Mesothelial cell of epicardium (in vitro differentiated cells): Measurements from ENCODE around the gene DOCK4. TPM values are rescaled to one million over a fixed set of nuclear protein-coding genes. Genes with fewer than 3 reads are reported as not detected.

ENCODE experiments used
- DNase-seq, 2 experiments: peaks; one replicate each; pipeline ENCODE4 v3.0.0; 2021; ENCODE audit warnings: low spot score in 2 of 2; ENCODE audit not compliant: unreplicated experiment in 2 of 2
- H3K27ac Mint-ChIP-seq: 2 replicates; pipeline ENCODE4 v1.8.0; 2021; ENCODE audit warnings: mixed read lengths
- H3K27me3 Mint-ChIP-seq: 2 replicates; pipeline ENCODE4 v1.8.0; 2021; ENCODE audit warnings: low read depth, mixed read lengths
- H3K36me3 Mint-ChIP-seq: 2 replicates; pipeline ENCODE4 v1.8.0; 2021; ENCODE audit warnings: mixed read lengths
- H3K4me1 Mint-ChIP-seq: 2 replicates; pipeline ENCODE4 v1.8.0; 2021; ENCODE audit warnings: mixed read lengths
- H3K4me3 Mint-ChIP-seq: 2 replicates; pipeline ENCODE4 v1.8.0; 2021; ENCODE audit warnings: mild to moderate bottlenecking, moderate library complexity, mixed read lengths
- H3K9me3 Mint-ChIP-seq: 2 replicates; pipeline ENCODE4 v1.8.0; 2021; ENCODE audit warnings: mixed read lengths
- total RNA-seq: library from RNA; stranded (reverse); gene quantifications from 3 replicates; pipeline ENCODE4 v1.2.1, GENCODE V29; 2021
- TF ChIP-seq, protein P1 (sequence below): fragments of 200-600 bp; sonication (generic); IDR thresholded peaks from one replicate; pipeline ENCODE4 v1.5.0; 2021; ENCODE audit warnings: antibody characterized with exemption; ENCODE audit not compliant: unreplicated experiment

Gene DOCK4
- total RNA-seq, 1 donor from 2014 or later = 27.7 TPM

DNA sequence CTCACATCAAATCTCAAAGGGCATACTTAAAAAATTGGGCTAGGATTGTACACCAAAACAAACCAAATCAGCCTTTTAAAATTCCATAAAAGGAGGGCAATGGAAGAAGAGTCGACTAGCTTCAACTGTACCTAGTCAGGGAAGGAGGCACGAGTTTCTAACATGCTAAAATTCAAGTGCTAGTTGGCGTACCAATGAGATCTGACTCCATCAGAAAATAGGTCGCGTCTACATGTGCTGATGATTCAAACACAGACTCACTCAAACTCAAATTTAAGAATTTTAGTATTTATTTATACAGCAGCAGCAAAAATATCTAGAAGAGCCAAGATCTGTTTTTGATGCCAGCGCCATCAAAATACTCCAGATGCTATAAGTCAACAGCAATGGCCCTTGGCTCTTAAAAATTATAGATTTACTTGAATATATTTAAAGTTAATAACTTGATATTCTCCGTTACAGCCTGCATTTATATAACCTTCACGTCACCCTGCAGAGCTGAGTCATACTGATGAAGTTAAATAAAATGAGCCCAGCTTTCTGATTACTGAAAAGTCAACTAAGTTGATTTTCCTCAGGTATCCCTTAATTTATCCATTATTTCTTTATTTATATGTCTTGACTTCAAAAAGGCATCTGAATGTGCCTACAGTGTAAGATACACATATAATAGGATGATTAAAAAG, 341.8 kb downstream of the DOCK4 start:
- Mint-ChIP-seq H3K9me3 (peaks cover 10% of the 10 kb centered on the region), H3K27me3 (no peaks in the 10 kb centered on the region), H3K27ac (no peak overlapping the region), H3K4me3 (no peak overlapping the region), H3K36me3 (peaks cover 28% of the 10 kb centered on the region), H3K4me1 (no peaks in the 10 kb centered on the region)
- TF ChIP-seq, protein P1, sequence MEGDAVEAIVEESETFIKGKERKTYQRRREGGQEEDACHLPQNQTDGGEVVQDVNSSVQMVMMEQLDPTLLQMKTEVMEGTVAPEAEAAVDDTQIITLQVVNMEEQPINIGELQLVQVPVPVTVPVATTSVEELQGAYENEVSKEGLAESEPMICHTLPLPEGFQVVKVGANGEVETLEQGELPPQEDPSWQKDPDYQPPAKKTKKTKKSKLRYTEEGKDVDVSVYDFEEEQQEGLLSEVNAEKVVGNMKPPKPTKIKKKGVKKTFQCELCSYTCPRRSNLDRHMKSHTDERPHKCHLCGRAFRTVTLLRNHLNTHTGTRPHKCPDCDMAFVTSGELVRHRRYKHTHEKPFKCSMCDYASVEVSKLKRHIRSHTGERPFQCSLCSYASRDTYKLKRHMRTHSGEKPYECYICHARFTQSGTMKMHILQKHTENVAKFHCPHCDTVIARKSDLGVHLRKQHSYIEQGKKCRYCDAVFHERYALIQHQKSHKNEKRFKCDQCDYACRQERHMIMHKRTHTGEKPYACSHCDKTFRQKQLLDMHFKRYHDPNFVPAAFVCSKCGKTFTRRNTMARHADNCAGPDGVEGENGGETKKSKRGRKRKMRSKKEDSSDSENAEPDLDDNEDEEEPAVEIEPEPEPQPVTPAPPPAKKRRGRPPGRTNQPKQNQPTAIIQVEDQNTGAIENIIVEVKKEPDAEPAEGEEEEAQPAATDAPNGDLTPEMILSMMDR = no peak
- no peak for DNase-seq

DNA sequence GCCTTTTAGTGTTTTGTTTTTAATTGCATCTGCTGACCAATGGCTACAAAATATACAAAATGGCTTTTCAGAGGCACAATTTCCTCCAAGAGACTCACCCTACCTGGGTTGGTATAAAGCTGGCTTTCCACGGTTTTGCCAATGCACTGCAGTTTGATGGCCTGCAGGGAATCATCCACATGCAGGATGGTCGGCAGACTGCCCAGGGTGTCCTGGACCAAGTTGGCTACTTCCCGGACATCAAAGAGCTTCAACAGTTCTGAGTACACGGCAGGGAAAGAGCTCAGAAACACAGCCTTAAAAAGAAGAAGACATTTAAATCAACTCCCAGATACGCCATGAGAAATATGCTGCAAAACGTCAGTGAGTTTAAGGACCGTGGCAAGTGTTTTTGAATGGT, 342.9 kb downstream of the DOCK4 start:
- Mint-ChIP-seq H3K4me3 (no peak overlapping the region), H3K9me3 (peaks cover 10% of the 10 kb centered on the region), H3K36me3 (peaks cover 22% of the 10 kb centered on the region), H3K27ac (no peak overlapping the region), H3K27me3 (no peaks in the 10 kb centered on the region), H3K4me1 (no peaks in the 10 kb centered on the region)
- no peak for DNase-seq
- TF ChIP-seq, protein P1 = no peak

DNA sequence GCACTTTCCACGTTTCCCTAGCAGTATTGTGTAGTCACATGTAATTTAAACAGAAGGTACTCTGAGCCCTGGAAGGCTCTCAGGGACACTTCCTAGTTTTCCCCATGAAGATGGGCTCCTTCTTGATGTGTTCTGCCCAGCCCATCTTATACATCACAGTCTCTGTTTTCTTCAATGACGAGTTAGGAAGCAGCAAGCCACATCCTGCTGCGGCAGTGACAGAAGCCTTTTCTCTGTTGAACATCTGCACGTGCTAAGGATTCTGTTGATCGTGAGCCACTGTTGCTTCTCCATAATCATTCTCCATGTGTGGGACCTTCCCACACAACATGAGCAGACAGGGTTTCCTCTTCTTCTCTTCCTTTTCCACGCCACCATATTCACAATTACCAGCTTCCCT, 346.0 kb downstream of the DOCK4 start:
- no peak overlapping the region for H3K27ac Mint-ChIP-seq
- TF ChIP-seq, protein P1 = no peak
- H3K4me3 Mint-ChIP-seq = no peak overlapping the region
- H3K27me3 Mint-ChIP-seq = no peaks in the 10 kb centered on the region
- peaks cover 6% of the 10 kb centered on the region for H3K9me3 Mint-ChIP-seq
- peaks cover 5% of the 10 kb centered on the region for H3K4me1 Mint-ChIP-seq
- DNase-seq = no peak
- H3K36me3 Mint-ChIP-seq = peaks cover 14% of the 10 kb centered on the region

DNA sequence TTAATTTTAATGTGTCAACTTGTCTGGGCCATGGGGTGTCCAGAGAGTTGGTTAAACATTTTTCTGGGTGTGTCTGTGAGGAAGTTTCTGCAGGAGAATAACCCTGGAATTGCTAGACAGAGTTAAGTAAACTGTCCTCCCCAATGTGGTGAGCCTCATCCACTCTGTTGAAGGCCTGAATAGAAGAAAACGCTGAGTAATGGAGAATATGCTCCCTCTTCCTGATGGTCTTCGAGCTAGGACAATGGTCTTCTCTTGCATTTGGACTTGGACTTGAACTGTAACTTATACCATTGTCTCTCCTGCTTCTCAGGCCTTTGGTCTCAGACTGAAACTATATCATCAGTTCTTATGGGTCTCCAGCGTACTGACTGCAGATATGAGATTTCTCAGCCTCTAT, 347.9 kb downstream of the DOCK4 start:
- H3K27ac Mint-ChIP-seq = no peak overlapping the region
- no peak overlapping the region for H3K4me3 Mint-ChIP-seq
- TF ChIP-seq, protein P1 = no peak
- no peaks in the 10 kb centered on the region for H3K27me3 Mint-ChIP-seq
- H3K4me1 Mint-ChIP-seq = peaks cover 10% of the 10 kb centered on the region
- no peak for DNase-seq
- H3K36me3 Mint-ChIP-seq = peaks cover 14% of the 10 kb centered on the region
- peaks cover 6% of the 10 kb centered on the region for H3K9me3 Mint-ChIP-seq

DNA sequence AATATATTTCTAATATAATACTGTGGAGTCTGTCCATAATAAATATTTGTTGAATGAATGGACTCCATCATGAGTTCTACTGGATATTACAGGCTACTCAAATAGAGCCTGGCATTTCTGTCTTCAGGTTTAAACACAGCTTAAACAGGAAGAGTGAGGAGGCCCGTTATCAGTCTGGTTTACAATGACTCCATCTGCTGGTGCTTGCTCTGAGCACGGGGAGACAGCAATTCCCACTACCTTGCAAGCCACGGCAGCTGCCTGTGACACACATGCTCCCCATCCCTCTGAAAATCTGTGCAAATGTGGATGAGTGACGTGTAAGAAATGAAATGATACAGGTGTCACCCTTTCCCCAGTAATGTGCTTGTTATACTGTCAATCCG, 350.4 kb downstream of the DOCK4 start:
- DNase-seq = no peak
- Mint-ChIP-seq H3K4me1 (peaks cover 10% of the 10 kb centered on the region), H3K9me3 (peaks cover 4% of the 10 kb centered on the region), H3K4me3 (no peak overlapping the region), H3K27me3 (no peaks in the 10 kb centered on the region), H3K36me3 (peaks cover 15% of the 10 kb centered on the region), H3K27ac (no peak overlapping the region)
- TF ChIP-seq, protein P1 = no peak
